GM18520 (cell line): Measurements from ENCODE around the gene FAM174B.

Experiments
- ATAC-seq: cut with Tn5 transposase; IDR thresholded peaks from one replicate; pipeline ENCODE4 v1.9.1; 2021; ENCODE audit not compliant: unreplicated experiment

The FAM174B gene

GRCh38 chr15:92643849-92644815, 11.4 kb downstream of the FAM174B start:
- ATAC-seq = no peak

DNA sequence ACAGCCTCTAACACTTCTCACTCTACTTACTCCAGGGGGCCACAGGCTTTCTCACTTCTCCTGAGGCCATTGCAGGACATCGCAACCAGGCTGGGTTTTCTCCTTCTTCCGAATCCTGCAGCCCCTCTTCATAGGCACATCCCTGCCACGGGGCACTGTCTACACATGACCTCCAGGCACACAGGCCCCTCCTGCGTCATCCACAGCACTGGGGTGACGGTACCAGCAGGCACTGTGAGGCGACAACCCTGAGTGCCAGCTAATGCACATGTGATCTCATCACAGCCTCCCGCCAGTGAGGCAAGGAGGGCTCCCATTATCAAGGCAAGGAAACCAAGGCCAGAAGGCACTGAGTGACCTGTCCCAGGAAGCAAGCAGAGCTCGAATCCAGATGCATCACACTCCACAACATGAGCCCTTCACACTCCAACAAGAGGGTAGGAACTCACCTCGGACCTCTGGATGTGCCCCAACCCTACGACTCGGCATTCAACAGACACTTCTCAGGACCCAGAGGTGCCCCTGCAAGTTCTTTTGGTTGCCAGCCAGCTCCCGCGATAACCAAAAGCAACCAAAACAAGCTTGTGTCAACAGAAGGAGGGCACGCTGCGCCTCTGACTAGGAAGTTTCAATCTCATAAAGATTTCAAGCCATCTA, 16.7 kb downstream of the FAM174B start:
- ATAC-seq = no peak

DNA sequence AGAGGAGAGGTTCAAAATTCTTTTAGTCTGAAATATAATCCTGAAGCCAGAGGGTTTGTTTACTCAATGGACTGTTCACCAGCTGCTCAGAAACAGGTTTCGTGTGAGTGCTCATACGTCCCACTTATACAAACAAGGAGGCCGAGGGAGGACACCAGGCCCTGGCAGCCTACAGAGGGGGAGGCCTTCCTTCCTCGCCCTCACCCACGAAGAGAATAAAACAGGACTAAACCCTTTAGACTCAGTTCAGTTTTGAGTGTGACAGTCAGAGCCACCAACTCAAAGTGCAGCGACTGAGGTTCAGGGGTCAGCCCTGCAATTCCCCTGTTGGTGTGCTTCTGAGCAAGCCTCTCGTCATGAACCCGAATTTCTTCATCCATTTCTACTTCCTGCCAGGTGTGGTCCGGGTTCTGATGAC, 17.3 kb downstream of the FAM174B start:
- no peak for ATAC-seq

- no peak for ATAC-seq
Observed at GRCh38 chr15:92637626-92638025, 17.9 kb downstream of the FAM174B start.

- ATAC-seq = no peak
Observed at GRCh38 chr15:92636908-92637481, 18.6 kb downstream of the FAM174B start.

- ATAC-seq = no peak
Observed at GRCh38 chr15:92636401-92636907, 19.1 kb downstream of the FAM174B start.

DNA sequence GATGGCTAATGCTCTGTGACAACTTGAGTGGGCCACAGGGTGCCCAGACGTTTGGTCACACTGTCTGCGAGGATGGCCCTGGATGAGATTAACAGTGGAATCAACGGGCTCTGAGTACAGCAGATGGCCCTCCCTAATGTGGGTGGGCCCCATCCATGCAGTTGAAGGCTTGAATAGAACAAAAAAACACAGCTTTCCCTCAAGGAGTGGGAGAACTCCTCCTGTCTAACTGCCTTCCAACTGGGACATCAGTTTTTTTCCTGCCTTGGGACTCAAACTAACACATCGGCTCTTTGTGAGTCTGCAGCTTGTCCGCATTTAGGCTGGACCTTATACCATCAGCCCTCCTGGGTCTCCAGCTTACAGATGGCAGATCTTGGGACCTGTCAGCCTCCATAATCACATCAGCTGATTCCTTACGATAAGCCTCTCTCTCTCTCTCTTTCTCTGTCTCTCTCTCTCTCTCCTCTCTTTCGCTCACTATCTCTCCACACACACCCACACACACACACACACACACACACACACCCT, 20.8 kb downstream of the FAM174B start:
- ATAC-seq = no peak

DNA sequence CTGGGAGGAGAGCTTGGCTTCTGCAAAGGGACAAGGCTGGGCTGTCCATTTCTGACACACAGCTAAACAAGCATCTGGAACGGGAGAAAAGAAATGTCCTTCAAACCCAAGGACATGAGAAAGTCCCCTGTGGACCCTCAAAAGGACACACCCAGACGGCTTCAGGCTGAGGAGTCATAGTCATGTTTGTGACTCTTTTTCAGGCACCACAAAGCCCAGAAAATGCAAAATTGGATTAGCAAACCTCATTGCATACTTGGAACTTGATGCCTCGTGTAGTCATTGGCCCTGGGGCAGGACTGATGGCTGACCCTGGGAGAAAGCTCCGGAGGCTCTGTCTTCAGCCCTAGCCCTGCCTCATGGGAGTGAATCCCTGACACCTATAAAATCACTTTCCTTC, 21.5 kb downstream of the FAM174B start:
- no peak for ATAC-seq

DNA sequence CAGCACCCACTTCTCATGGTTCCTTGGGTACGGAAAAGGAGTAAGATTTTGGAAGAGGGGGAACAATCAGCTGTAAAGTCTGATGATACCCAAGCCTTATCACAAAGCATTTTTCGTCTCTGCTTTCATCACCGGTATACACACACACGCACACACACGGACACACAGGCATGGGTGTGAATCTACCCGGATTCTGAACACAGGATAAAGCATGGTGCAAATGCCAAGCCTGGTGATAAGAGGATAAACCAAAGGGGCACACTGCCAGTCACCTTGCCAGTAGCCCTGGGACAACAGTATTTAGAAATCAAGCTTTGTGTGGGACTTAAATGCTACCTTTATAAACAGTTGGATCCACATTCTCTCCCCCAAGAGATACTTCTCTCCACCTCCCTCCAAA, 22.2 kb downstream of the FAM174B start:
- no peak for ATAC-seq

DNA sequence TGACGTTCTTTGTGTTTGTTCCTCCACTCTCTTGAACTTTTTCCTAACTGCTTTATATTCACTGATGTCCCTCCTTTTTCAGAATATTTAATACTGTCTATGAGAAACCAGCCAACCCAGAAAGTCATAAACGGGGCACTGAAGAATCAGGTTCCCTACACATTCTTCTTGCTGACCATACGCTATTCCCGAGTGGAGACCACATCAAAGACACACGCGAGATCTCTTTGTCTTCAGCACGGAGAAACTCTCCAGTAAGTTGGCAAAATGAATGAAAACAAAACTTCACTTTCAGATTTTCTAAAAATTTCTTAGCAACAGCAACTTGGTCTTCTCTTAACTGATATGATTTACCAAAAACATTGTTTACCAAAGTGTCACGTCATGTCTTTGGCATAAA, 22.6 kb downstream of the FAM174B start:
- no peak for ATAC-seq

- no peak for ATAC-seq
Observed at GRCh38 chr15:92631721-92632120, 23.9 kb downstream of the FAM174B start.

GRCh38 chr15:92629975-92630626, 25.5 kb downstream of the FAM174B start:
- ATAC-seq = no peak

DNA sequence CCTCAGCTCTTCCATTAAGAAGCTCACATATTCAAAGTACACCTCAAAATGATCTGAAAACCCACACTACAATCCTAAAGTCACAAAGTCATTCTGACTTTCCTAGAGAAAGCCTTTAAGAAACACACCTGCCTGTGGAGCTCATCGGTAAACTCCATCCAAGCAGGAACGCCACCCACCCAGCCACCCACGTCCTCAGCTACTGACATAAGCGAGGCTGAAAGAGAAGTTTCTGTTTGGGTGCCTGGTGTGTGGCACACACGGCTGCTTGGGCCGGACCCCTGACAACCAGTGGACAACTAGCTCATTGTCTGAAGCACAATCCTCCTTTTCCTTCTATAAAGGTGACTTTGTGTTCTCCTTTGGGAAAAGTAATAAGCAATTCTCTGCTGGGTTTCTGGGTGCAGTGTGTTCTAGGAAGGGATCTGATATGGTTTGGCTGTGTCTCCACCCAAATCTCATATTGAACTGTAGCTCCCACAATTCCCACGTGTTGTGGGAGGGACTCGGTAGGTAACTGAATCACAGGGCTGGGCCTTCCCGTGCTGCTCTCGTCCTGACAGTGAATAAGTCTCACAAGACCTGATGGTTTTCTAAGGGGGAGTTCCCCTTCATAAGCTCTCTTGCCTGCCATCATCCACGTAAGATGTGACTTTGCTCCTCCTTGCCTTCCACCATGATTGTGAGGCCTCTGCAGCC, 26.1 kb downstream of the FAM174B start:
- ATAC-seq = no peak

GRCh38 chr15:92627014-92627413, 28.6 kb downstream of the FAM174B start:
- ATAC-seq = no peak

GRCh38 chr15:92625251-92625980, 30.2 kb downstream of the FAM174B start:
- peak; percentile 87 for ATAC-seq

DNA sequence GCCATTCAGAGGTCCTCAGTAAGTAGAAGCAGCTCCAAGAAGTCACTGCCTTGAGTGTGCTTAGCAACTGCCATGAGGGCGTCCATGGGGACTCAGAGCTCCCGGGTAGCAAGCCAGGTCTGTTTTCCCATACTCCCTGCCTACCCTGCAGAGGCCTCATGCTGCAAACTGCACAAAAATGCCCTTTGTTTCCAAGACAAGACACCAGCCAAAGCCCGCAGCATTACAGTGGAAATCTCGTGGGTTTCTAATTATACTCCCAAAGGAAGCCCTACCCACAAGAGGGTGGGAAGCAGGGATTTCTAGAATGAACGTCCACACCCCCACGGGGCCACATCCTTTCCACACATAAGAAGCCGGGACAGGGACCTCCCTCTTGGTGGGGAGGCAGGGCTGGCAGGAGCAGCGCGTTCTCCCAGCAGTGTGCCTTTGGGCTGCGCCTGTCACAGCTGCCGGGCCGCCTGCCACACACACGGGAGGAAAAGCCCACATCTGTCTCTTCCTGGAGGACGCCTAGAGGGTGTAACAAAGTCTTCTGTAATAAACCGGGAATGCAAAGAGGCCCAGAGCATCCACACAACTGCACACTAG, 31.1 kb downstream of the FAM174B start:
- no peak for ATAC-seq

DNA sequence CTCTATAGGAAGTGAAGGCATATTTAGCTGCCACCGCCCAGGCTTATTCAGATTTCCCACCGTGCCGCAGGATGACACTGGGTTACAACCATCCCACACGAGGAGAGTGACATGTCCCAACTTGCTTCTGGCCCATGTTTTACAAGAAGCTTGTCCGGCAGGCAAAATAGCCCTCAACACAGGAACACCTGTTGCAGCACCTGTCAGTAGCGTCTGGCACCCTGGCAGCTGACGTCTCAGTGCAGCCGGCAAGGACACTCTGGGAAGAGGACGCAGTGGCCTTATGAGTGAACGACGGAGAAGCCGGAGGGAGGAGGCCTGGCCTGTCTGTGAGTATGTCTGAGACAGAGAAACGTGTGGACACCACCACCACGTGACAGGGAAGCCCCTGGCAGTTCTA, 32.1 kb downstream of the FAM174B start:
- no peak for ATAC-seq

- ATAC-seq = no peak
Observed at GRCh38 chr15:92621972-92622533, 33.5 kb downstream of the FAM174B start.

- no peak for ATAC-seq
Observed at GRCh38 chr15:92620991-92621390, 34.6 kb downstream of the FAM174B start.
